Stimulated activated CD4-positive, alpha-beta T cell treated with anti-CD3 and anti-CD28 coated beads, Interleukin-2, amount 100 ng/mL, for 48 hours (primary cell): ENCODE measurements around the gene ATF6B.
"Not testable (repeated sequence)": the region's sequence is repeated elsewhere in the genome, so short reads cannot be mapped to it uniquely, and the experiment has no call there.

Experiments
- DNase-seq, 2 donors: peaks; one replicate each; pipeline ENCODE4 v3.0.0-alpha.2; 2020

Gene ATF6B

GRCh38 chr6:32153564-32154513 lies 25.8 kb upstream of the ATF6B start, which contains the start of gene PPT2:
TSS of gene PPT2 (plus strand) at chr6:32154141. CDS start at chr6:32154595, 454 bp downstream.
- DNase-seq: peak; percentile 58 to 60

- DNase-seq: no peak
These were observed 24.9 kb upstream of the ATF6B start for GRCh38 chr6:32152769-32153563.

GRCh38 chr6:32151863-32152768 lies 24.1 kb upstream of the ATF6B start, which contains the start of gene PRRT1:
TSS of gene PRRT1 (minus strand) at chr6:32151939. CDS start at chr6:32151827, 112 bp downstream.
- DNase-seq: no peak

GRCh38 chr6:32151181-32151862 lies 23.3 kb upstream of the ATF6B start:
- no peak for DNase-seq

GRCh38 chr6:32149932-32150870 lies 22.2 kb upstream of the ATF6B start:
- DNase-seq: no peak

- no peak for DNase-seq
These were observed 21.2 kb upstream of the ATF6B start for GRCh38 chr6:32149092-32149755.

- peak; percentile 61 to 78 for DNase-seq
These were observed 20.4 kb upstream of the ATF6B start for GRCh38 chr6:32148289-32149091.

GRCh38 chr6:32147401-32148132 lies 19.5 kb upstream of the ATF6B start:
- DNase-seq: no peak

GRCh38 chr6:32146687-32147086 lies 18.6 kb upstream of the ATF6B start:
- no peak for DNase-seq

GRCh38 chr6:32146287-32146686 lies 18.2 kb upstream of the ATF6B start:
- no peak for DNase-seq

GRCh38 chr6:32144238-32144637 lies 16.2 kb upstream of the ATF6B start:
- not testable (repeated sequence) for DNase-seq

- no peak for DNase-seq
These were observed 12.5 kb upstream of the ATF6B start for GRCh38 chr6:32140420-32141046.

GRCh38 chr6:32139590-32139989 lies 11.5 kb upstream of the ATF6B start:
- DNase-seq: no peak

GRCh38 chr6:32137454-32137853 lies 9.4 kb upstream of the ATF6B start:
- no peak for DNase-seq

GRCh38 chr6:32133786-32134185 lies 5.7 kb upstream of the ATF6B start:
- no peak for DNase-seq

GRCh38 chr6:32132110-32132509 lies 4.1 kb upstream of the ATF6B start:
- no peak for DNase-seq

GRCh38 chr6:32131439-32131948 lies 3.4 kb upstream of the ATF6B start:
- no peak for DNase-seq
